GM23338 (cell line): ENCODE data around the gene AIFM2. TPM values are rescaled to one million over a fixed set of nuclear protein-coding genes. Genes with fewer than 3 reads are reported as not detected.

ENCODE experiments used
- ATAC-seq: fragments of 200-7000 bp; cut with Tn5 transposase; 3 replicates; pipeline ENCODE4 v1.9.1; 2020
- DNase-seq: peaks from one replicate; pipeline ENCODE4 v3.0.0-alpha.2; 2015; ENCODE audit warnings: low spot score
- H2AFZ ChIP-seq: fragments of 200-600 bp; sonication (generic); 2 replicates; pipeline ENCODE4 v1.8.0; 2016; ENCODE audit warnings: antibody characterized with exemption, mild to moderate bottlenecking, moderate library complexity
- H3F3A ChIP-seq: fragments of 200-600 bp; sonication (generic); replicated peaks from 2 replicates; pipeline ENCODE4 v1.8.0; 2017; ENCODE audit warnings: antibody characterized with exemption, mixed run types, low read depth
- H3K27ac ChIP-seq: fragments of 200-600 bp; sonication (generic); 2 replicates; pipeline ENCODE4 v1.6.1; 2016; ENCODE audit warnings: low read depth
- H3K27me3 ChIP-seq: fragments of 200-600 bp; sonication (generic); 2 replicates; pipeline ENCODE4 v1.8.0; 2016; ENCODE audit warnings: mild to moderate bottlenecking, mixed run types, moderate library complexity; ENCODE audit not compliant: insufficient read depth
- H3K36me3 ChIP-seq: fragments of 200-600 bp; sonication (generic); 2 replicates; pipeline ENCODE4 v1.8.0; 2016; ENCODE audit warnings: mild to moderate bottlenecking; ENCODE audit not compliant: insufficient read depth
- H3K4me1 ChIP-seq: fragments of 200-600 bp; sonication (generic); 2 replicates; pipeline ENCODE4 v1.8.0; 2016; ENCODE audit warnings: mild to moderate bottlenecking, moderate library complexity; ENCODE audit not compliant: insufficient read depth
- H3K4me2 ChIP-seq: fragments of 200-600 bp; sonication (generic); 2 replicates; pipeline ENCODE4 v1.7.1; 2017; ENCODE audit warnings: mixed run types
- H3K4me3 ChIP-seq: fragments of 200-600 bp; sonication (generic); 2 replicates; pipeline ENCODE4 v1.6.1; 2016; ENCODE audit warnings: mixed run types
- H3K79me2 ChIP-seq: fragments of 200-600 bp; sonication (generic); replicated peaks from 2 replicates; pipeline ENCODE4 v1.8.0; 2017; ENCODE audit warnings: mild to moderate bottlenecking; ENCODE audit not compliant: insufficient read depth
- H3K9me2 ChIP-seq: fragments of 200-600 bp; sonication (generic); 2 replicates; pipeline ENCODE4 v1.8.0; 2017; ENCODE audit not compliant: insufficient read depth
- H4K20me1 ChIP-seq: fragments of 200-600 bp; sonication (generic); replicated peaks from 2 replicates; pipeline ENCODE4 v1.8.0; 2017; ENCODE audit warnings: mild to moderate bottlenecking; ENCODE audit not compliant: insufficient read depth
- H3K27ac Mint-ChIP-seq: 2 replicates; pipeline ENCODE4 v1.8.0; 2020; ENCODE audit warnings: inconsistent platforms, mild to moderate bottlenecking, moderate library complexity, mixed read lengths
- H3K27me3 Mint-ChIP-seq: 3 replicates; pipeline ENCODE4 v1.8.0; 2022; ENCODE audit warnings: low read depth, mild to moderate bottlenecking, moderate library complexity, mixed read lengths, inconsistent platforms; ENCODE audit not compliant: insufficient read depth, poor library complexity
- H3K36me3 Mint-ChIP-seq: 3 replicates; pipeline ENCODE4 v1.8.0; 2021; ENCODE audit warnings: low read depth, mild to moderate bottlenecking, inconsistent platforms, moderate library complexity, mixed read lengths
- H3K4me1 Mint-ChIP-seq: 3 replicates; pipeline ENCODE4 v1.8.0; 2020; ENCODE audit warnings: mild to moderate bottlenecking, inconsistent platforms, mixed read lengths
- H3K4me3 Mint-ChIP-seq: 3 replicates; pipeline ENCODE4 v1.8.0; 2021; ENCODE audit warnings: moderate library complexity, mild to moderate bottlenecking, inconsistent platforms, mixed read lengths
- H3K9me3 Mint-ChIP-seq: 3 replicates; pipeline ENCODE4 v1.8.0; 2020; ENCODE audit warnings: moderate library complexity, mild to moderate bottlenecking, inconsistent platforms, mixed read lengths
- ETS1 ChIP-seq: IDR thresholded peaks from 2 replicates; pipeline ENCODE4 v1.6.1; 2016; ENCODE audit warnings: antibody characterized with exemption
- EZH2 ChIP-seq: fragments of 200-600 bp; sonication (generic); IDR thresholded peaks from one replicate; pipeline ENCODE4 v1.8.0; 2017; ENCODE audit warnings: antibody characterized with exemption, mild to moderate bottlenecking, low read depth; ENCODE audit not compliant: unreplicated experiment
- EZH2phosphoT487 ChIP-seq: fragments of 200-600 bp; sonication (generic); IDR thresholded peaks from one replicate; pipeline ENCODE4 v1.8.1; 2018; ENCODE audit warnings: antibody characterized with exemption; ENCODE audit not compliant: unreplicated experiment
- JUNB ChIP-seq: IDR thresholded peaks from one replicate; pipeline ENCODE4 v1.6.1; 2016; ENCODE audit warnings: antibody characterized with exemption; ENCODE audit not compliant: unreplicated experiment
- NANOG ChIP-seq: IDR thresholded peaks from 2 replicates; pipeline ENCODE4 v1.6.1; 2016; ENCODE audit warnings: antibody characterized with exemption, borderline replicate concordance
- REST ChIP-seq: IDR thresholded peaks from one replicate; pipeline ENCODE4 v1.6.1; 2018; ENCODE audit warnings: antibody characterized with exemption; ENCODE audit not compliant: unreplicated experiment
- ZNF331 ChIP-seq: fragments of 250-450 bp; sonication (Bioruptor Pico); IDR thresholded peaks from 2 replicates; pipeline ENCODE4 v1.5.0; 2020; ENCODE audit warnings: low read depth, mild to moderate bottlenecking, moderate library complexity
- polyA plus RNA-seq: library from polyadenylated mRNA; unstranded; fragments of >200 nt; fragmentation: Nextera tagmentation; extraction: Ambion mirVana; gene quantifications from 2 replicates; pipeline ENCODE4 v1.2.1, GENCODE V29; 2016
- total RNA-seq: library from RNA; depleted of rRNA; stranded (reverse); fragments of >200 nt; shearing (Covaris generic); gene quantifications from 2 replicates; pipeline ENCODE4 v1.2.3, GENCODE V29; 2014

Gene AIFM2
- total and polyA plus RNA-seq, 2 experiments from 2014 or later = 3.2 to 3.6 TPM

- TF ChIP-seq NANOG = no peak
- no peak for TF ChIP-seq EZH2
- no peak for TF ChIP-seq REST
These were observed 36.5 kb downstream of the AIFM2 start (continued) for GRCh38 chr10:70096016-70096704.

- Mint-ChIP-seq H3K27ac (no peak overlapping the region), H3K9me3 (no peaks in the 10 kb centered on the region), H3K4me3 (no peak overlapping the region), H3K36me3 (peaks cover 19% of the 10 kb centered on the region), H3K4me1 (peaks cover 2% of the 10 kb centered on the region; the same call in 1 of the 3 replicates), H3K27me3 (peaks cover 2% of the 10 kb centered on the region)
- no peaks in the 10 kb centered on the region for H3K36me3 ChIP-seq
- H3K27ac ChIP-seq = no peak overlapping the region
- H2AFZ ChIP-seq = no peak overlapping the region
- H4K20me1 ChIP-seq = no peaks in the 10 kb centered on the region
- no peaks in the 10 kb centered on the region for H3K4me1 ChIP-seq
- no peak overlapping the region for H3K4me2 ChIP-seq
- no peak overlapping the region for H3K4me3 ChIP-seq
- no peak for ATAC-seq
- H3K79me2 ChIP-seq = no peaks in the 10 kb centered on the region
- no peaks in the 10 kb centered on the region for H3F3A ChIP-seq
- no peaks in the 10 kb centered on the region for H3K9me2 ChIP-seq
- H3K27me3 ChIP-seq = no peaks in the 10 kb centered on the region
- DNase-seq = no peak
- TF ChIP-seq NANOG = no peak
- no peak for TF ChIP-seq EZH2phosphoT487
- no peak for TF ChIP-seq JUNB
- TF ChIP-seq ZNF331 (CRISPR knock-in tag) = no peak
- no peak for TF ChIP-seq ETS1
These were observed 38.4 kb downstream of the AIFM2 start for GRCh38 chr10:70094250-70094649.

- Mint-ChIP-seq H3K9me3 (no peaks in the 10 kb centered on the region), H3K4me3 (no peak overlapping the region), H3K27me3 (peaks cover 2% of the 10 kb centered on the region), H3K4me1 (peaks cover 2% of the 10 kb centered on the region; the same call in 1 of the 3 replicates), H3K36me3 (peaks cover 16% of the 10 kb centered on the region), H3K27ac (no peak overlapping the region)
- H4K20me1 ChIP-seq = no peaks in the 10 kb centered on the region
- H3K27me3 ChIP-seq = no peaks in the 10 kb centered on the region
- no peak overlapping the region for H3K27ac ChIP-seq
- no peak overlapping the region for H3K4me3 ChIP-seq
- DNase-seq = no peak
- H2AFZ ChIP-seq = no peak overlapping the region
- no peaks in the 10 kb centered on the region for H3K79me2 ChIP-seq
- no peak overlapping the region for H3K4me2 ChIP-seq
- H3K4me1 ChIP-seq = no peaks in the 10 kb centered on the region
- no peaks in the 10 kb centered on the region for H3K36me3 ChIP-seq
- H3K9me2 ChIP-seq = no peaks in the 10 kb centered on the region
- H3F3A ChIP-seq = no peaks in the 10 kb centered on the region
- no peak; the same call in 2 of the 3 replicates for ATAC-seq
- no peak for TF ChIP-seq ETS1
These were observed 39.2 kb downstream of the AIFM2 start for GRCh38 chr10:70093335-70093944.
